SU-DHL-6 (cell line): ENCODE data around the gene TGM1.

Experiments
- H2AFZ ChIP-seq: fragments of 200-600 bp; sonication (generic); 2 replicates; pipeline ENCODE4 v1.6.1; 2014; ENCODE audit warnings: low read depth, mild to moderate bottlenecking, moderate library complexity, mixed read lengths, antibody characterized with exemption, low read length; ENCODE audit not compliant: severe bottlenecking
- H3F3A ChIP-seq: fragments of 200-600 bp; shearing (Covaris generic); 2 replicates; pipeline ENCODE4 v1.6.0; 2016; ENCODE audit warnings: antibody characterized with exemption, mild to moderate bottlenecking; ENCODE audit not compliant: insufficient read depth
- H3K27ac ChIP-seq: fragments of 200-600 bp; sonication (generic); 2 replicates; pipeline ENCODE4 v1.5.1; 2016; ENCODE audit warnings: low read depth, mild to moderate bottlenecking, low read length, moderate library complexity, mixed read lengths
- H3K27me3 ChIP-seq: fragments of 200-600 bp; sonication (generic), shearing (Covaris generic); 2 replicates; pipeline ENCODE4 v1.6.0; 2014; ENCODE audit warnings: mild to moderate bottlenecking, low read length
- H3K36me3 ChIP-seq: fragments of 200-600 bp; sonication (generic); 2 replicates; pipeline ENCODE4 v1.6.1; 2014; ENCODE audit warnings: mild to moderate bottlenecking, low read length, mixed read lengths
- H3K4me2 ChIP-seq: fragments of 300-600, 200-600 bp; shearing (Covaris generic), sonication (generic); 2 replicates; pipeline ENCODE4 v1.6.0; 2014; ENCODE audit warnings: low read length, low read depth, mild to moderate bottlenecking; ENCODE audit not compliant: poor library complexity, severe bottlenecking
- H3K4me3 ChIP-seq: fragments of 200-600 bp; sonication (generic); 2 replicates; pipeline ENCODE4 v1.5.1; 2014; ENCODE audit warnings: antibody characterized with exemption, low read length, mild to moderate bottlenecking, mixed read lengths; ENCODE audit not compliant: insufficient read depth, poor library complexity, severe bottlenecking
- H3K79me2 ChIP-seq: fragments of 200-600 bp; sonication (generic); 2 replicates; pipeline ENCODE4 v1.6.1; 2014; ENCODE audit warnings: mild to moderate bottlenecking, low read length, moderate library complexity; ENCODE audit not compliant: insufficient read depth
- H3K9ac ChIP-seq: fragments of 200-600 bp; sonication (generic); 2 replicates; pipeline ENCODE4 v1.7.0; 2014; ENCODE audit warnings: mild to moderate bottlenecking, low read length
- H3K9me2 ChIP-seq: fragments of 200-600 bp; sonication (generic); replicated peaks from 2 replicates; pipeline ENCODE4 v1.6.1; 2014; ENCODE audit warnings: low read length; ENCODE audit not compliant: insufficient read depth
- H3K9me3 ChIP-seq: fragments of 200-600 bp; sonication (generic); 2 replicates; pipeline ENCODE4 v1.6.1; 2014; ENCODE audit warnings: low read length, mixed read lengths; ENCODE audit not compliant: insufficient read depth
- H4K20me1 ChIP-seq: fragments of 200-600 bp; sonication (generic); 2 replicates; pipeline ENCODE4 v1.6.1; 2014; ENCODE audit warnings: low read depth, mild to moderate bottlenecking, antibody characterized with exemption, low read length, moderate library complexity, mixed read lengths
- CTCF ChIP-seq: fragments of 200-600 bp; sonication (generic); IDR thresholded peaks from one replicate; pipeline ENCODE4 v1.5.1; 2017; ENCODE audit warnings: antibody characterized with exemption, mild to moderate bottlenecking, low read length, moderate library complexity; ENCODE audit not compliant: insufficient read depth, poor library complexity, severe bottlenecking
- EZH2phosphoT487 ChIP-seq: fragments of 200-600 bp; sonication (generic), shearing (Covaris generic); conservative IDR thresholded peaks from 2 replicates; pipeline ENCODE4 v1.6.1; 2018; ENCODE audit warnings: mild to moderate bottlenecking, antibody characterized with exemption, low read length, moderate library complexity, mixed read lengths

TGM1 gene

GRCh38 chr14:24280797-24281460 lies 18.0 kb upstream of the TGM1 start:
- no peaks in the 10 kb centered on the region for H3K27me3 ChIP-seq
- H3K36me3 ChIP-seq = no peaks in the 10 kb centered on the region
- no peak overlapping the region for H2AFZ ChIP-seq
- H3K79me2 ChIP-seq = no peaks in the 10 kb centered on the region
- no peaks in the 10 kb centered on the region for H3K9me2 ChIP-seq
- no peak overlapping the region for H3K9ac ChIP-seq
- TF ChIP-seq CTCF (no peak), EZH2phosphoT487 (no peak)
- no peaks in the 10 kb centered on the region for H3K9me3 ChIP-seq
- no peak overlapping the region for H3K4me2 ChIP-seq
- no peaks in the 10 kb centered on the region for H4K20me1 ChIP-seq
- H3K4me3 ChIP-seq = no peak overlapping the region
- no peak overlapping the region for H3K27ac ChIP-seq
- no peaks in the 10 kb centered on the region for H3F3A ChIP-seq

- Histone ChIP-seq H3K4me3 (no peak overlapping the region), H3K9ac (no peak overlapping the region), H3K27me3 (no peaks in the 10 kb centered on the region), H3K9me3 (no peaks in the 10 kb centered on the region), H3K36me3 (no peaks in the 10 kb centered on the region), H3K27ac (no peak overlapping the region), H3K9me2 (no peaks in the 10 kb centered on the region), H3K4me2 (no peak overlapping the region), H2AFZ (no peak overlapping the region), H4K20me1 (no peaks in the 10 kb centered on the region), H3K79me2 (no peaks in the 10 kb centered on the region), H3F3A (no peaks in the 10 kb centered on the region)
- TF ChIP-seq CTCF = peak; percentile 37
- no peak for TF ChIP-seq EZH2phosphoT487
Observed at GRCh38 chr14:24279301-24280186, 16.6 kb upstream of the TGM1 start.

GRCh38 chr14:24278424-24278823 lies 15.4 kb upstream of the TGM1 start:
- Histone ChIP-seq H3K4me3 (no peak overlapping the region), H3K79me2 (no peaks in the 10 kb centered on the region), H4K20me1 (no peaks in the 10 kb centered on the region), H2AFZ (no peak overlapping the region), H3K27ac (no peak overlapping the region), H3K9me3 (no peaks in the 10 kb centered on the region), H3K36me3 (no peaks in the 10 kb centered on the region), H3K9me2 (no peaks in the 10 kb centered on the region), H3K27me3 (no peaks in the 10 kb centered on the region), H3K9ac (no peak overlapping the region), H3F3A (no peaks in the 10 kb centered on the region), H3K4me2 (no peak overlapping the region)
- TF ChIP-seq EZH2phosphoT487 = no peak
